Activated effector memory CD4-positive, alpha-beta T cell treated with Interleukin-2 at 50 U/mL for 16 hours (primary cell): ENCODE data around the gene CRB1.

ENCODE experiments used
- DNase-seq: peaks from one replicate; pipeline ENCODE4 v3.0.0-alpha.2; 2020

The CRB1 gene

DNA sequence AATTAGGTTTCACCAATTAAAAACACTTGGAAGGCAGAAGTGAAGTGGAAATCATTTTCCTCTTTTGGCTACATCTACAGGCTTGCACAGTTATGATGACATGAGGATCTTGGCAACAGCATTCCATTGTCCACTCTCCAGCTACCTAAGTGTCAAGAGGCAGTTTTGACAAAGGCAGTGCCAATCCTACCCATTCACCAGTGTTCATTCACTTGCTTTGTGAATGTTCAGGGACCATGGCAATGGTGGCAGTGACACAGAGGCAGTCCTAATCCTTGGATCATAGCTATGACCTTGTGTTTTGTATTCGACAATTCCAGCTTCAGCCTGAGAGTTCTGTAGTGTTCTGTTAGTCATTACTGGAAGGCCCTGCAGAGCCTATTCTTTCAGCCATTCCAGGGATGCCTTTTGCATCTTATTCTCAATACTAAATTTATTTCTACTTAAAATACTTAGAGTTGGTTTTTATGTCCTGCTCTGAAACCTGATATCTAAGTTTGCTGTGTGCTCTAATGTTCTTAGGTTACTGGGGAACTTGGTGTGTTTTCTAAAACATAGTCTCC is 36.7 kb downstream of the CRB1 start:
- no peak for DNase-seq

DNA sequence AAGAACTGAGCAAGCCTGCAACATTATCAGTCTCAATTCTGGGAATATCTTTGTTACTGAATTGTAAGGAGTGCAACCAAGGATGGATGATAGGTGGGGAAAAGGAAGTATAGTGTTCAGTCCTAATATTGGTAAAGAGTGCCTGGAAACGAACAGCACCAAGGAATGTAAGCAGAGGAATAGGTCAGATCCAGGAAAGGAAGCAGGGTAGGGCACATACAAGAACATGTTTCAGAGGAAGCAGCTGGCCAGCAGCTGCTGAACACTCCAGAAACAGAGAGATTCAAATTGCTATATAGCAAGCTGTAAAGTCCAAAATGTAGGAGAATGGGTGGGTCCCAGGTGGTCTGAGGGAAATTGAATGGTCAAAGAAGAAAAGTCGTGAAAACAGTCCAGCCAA is 37.9 kb downstream of the CRB1 start:
- no peak for DNase-seq

DNA sequence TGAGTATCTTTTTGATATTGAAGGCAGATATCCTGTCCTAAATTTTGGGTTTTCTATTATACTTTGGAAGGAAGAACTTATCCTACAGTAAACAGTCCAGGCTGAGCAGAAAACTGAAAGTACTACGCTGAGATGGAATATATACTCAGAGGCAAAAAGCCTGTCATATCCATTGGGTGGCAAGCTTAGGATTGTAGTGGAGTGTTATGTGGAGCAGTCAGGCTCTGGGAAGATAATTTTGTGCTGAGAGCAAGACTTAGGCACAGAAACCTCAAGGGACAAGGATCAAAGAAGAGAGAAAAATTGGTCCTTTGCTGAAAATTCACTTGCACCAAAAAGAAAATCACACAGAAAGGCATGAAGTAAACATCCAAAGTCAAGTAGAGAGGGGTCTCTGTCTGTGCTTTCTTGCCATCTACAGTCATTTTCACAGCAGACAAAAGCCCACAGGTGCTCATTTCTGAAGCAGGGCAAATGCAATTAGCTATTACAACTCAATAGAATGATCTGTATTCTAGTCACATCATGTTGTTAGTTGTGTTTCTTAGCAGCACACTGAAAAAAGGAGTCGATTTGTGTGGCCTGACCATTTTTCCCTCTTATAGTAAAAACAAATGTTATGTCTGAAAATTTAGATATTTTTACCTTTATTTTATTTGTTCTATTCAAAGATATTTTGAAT is 38.5 kb downstream of the CRB1 start:
- no peak for DNase-seq

DNA sequence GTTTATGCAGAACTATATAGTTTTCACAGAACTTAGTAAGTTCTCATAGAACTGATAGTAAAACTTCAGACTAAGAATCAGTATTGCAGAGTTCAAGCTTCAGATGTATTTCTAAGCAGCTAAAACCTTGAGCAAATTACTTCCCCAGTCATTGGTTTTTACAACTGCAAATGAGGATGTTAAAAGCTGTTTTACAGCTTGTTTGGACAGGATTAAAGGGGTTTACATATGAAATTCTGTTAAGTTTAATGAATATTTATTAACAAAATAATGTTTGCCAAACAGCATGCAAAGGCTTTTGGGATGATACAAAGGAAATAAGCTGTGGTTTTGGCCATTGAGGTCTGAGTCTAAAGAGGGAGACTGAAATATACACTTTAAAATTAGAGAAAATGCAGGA is 39.1 kb downstream of the CRB1 start:
- no peak for DNase-seq

DNA sequence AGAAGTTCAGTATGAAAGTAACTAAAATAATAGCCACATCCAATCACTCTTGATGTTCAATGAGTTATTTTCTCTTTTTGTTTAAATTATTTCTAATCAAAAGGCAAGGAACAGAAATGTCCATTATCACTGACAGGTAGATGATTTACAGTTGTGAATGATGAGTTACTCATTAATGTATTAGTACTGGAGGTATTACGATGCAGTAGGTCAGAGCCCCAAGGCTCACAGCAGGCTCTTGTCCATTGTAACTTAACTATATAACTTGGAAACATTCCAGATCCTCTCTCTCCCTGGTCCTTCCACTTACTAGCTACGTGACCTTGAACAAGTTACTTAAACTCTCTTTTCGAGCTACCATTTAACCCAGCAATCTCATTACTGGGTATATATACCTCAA is 39.5 kb downstream of the CRB1 start:
- no peak for DNase-seq

DNA sequence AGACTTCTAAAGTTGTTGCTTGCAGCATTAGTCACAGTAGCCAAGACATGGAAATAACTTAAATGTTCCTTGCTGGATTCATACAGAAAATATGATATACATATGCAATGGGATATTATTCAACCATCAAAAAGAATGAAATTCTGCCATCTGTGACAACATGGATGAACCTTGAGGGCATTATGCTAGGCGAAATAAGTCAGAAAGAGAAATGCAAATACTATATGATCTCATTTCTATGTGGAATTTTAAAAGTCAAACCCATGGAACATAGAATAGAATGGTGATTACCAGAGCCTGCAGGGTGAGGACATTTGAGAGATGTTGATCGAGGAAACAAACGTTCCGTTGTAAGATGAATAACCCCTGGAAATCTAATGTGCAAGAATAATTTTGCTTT is 43.0 kb downstream of the CRB1 start:
- no peak for DNase-seq

DNA sequence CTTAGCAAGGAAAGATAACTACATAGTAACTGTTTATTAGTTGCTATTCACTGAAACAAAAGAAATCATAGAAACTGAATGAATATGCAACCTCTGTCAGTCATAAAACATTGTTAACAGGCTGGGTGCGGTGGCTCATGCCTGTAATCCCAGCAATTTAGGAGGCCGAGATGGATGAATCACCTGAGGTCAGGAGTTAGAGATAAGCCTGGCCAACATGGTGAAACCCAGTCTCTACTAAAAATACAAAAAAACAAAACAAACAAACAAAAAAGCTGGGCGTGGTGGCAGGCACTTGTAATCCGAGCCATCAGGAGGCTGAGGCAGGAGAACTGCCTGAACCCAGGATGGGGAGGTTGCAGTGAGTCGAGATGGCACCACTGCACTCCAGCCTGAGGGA is 44.1 kb downstream of the CRB1 start:
- no peak for DNase-seq

DNA sequence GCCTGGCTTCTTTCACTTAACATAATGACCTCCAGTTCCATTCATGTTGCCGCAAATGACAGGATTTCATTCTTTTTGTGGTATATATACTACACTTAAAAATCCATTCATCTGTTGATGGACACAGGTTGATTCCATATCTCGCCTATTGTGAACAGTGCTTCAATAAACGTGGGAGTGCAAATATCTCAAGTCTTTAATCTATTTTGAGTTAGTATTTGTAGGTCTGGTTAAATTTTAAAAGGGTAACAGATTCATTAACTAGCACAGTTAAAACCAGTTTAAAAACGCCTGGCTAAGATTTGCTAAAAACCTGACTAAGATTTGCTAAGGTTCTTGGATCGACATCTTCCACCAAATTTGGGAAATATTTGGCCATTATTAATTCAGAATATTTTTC is 45.7 kb downstream of the CRB1 start:
- DNase-seq = no peak

DNA sequence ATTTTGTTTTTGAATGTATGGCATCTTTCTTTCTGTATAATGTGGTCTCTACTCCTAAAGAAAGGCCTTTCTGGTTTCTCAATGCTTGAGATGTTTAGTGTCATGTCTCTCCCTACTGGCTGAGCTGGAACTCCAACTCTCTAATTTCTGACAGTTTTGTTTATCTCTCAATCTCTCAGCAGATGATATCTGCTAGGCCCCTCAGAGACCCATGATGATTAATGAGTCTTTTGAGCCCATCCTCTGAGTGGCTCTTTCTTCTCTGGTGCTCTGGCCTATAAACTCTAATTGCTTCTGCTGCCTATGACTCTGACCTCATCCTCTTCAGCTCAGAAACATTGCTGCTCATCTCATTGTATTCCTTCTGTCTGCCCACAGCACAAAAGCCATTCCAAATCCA is 46.6 kb downstream of the CRB1 start:
- DNase-seq = no peak

DNA sequence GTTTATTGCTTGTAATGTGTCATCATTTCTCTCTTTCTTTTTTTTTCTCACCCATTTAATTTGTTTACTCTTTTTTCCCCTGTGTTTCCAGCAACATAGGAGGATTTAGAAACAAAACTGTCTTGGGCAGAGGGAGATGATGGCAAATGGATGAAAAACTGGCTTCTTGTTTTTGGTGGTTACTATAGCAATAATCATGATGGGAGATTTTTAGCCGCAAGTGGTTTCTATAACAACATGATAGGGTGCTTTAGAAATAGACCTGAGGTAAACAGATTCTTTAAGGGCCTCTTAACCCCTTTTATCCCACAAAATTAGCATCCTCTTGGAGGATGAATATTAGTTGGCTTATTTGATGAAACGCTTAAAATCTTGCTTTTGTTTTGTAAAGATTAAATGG is 51.6 kb downstream of the CRB1 start:
- no peak for DNase-seq

DNA sequence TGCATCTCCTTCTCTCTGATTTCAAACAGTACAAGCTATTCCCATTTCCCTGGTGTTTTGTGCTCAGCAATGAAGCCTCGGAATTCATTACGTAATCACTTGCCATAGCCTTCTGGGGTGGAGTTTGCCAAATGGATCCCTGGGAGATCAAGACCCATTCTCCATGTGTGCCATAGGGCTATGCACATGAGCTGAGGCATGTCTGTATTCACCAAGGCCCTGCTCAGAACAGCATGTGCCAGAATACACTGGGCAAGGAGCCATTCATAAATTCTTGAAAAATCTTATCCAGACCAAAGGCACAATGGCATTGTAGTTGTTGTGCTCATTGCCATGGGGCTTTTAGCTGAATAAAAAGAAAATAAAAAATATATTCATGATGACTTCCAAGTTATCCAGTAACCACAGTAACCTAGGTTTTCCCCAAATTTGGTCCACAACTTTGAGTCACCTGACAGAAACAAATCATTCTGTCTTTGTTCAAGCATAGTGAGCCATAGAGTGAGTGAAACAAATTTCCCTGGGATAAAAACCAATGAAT is 53.0 kb downstream of the CRB1 start:
- no peak for DNase-seq

DNA sequence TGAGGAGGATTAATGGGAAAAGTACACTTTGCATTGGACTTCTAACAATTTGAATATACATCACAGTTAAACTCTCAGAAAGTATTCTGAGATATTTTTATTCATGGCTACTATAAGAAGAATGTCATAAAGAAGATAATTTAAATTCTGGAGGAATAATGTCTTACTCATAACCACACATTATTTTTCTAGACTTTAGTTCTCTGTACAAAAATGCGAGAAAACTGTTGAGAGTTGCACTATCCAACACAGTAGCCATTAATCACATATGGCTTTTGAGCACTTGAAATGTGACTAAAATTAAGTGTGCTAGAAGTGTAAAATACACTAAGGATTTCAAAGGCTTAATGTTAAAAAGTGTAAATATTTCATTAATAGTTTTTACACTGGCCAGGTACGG is 53.8 kb downstream of the CRB1 start:
- DNase-seq = no peak

DNA sequence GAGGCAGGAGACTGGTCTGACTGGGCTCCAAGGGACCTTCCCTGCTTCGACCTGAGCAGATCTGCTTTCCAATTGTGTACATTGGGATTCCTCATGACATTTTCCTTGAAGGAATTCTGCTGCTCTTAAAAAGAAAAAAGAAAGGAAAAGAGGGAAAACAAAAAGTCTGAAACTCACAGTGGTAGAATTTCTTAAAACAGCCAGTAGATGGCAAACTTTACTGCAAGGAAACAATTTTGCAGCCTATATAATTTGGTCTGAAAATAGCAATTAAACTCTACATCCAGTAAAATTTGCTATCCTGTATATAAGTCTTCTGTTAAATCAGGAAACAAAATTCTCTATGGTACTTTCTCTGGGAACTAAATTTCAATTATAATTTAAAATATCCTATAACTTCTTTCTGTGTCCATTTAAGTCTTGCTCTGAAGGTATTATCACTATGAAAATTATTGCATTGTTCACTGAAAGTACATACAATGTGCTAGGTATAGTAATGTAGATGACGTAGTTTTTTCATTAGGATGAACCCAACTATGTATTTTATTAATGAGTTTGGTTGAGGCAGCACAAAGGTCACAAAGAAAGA is 59.8 kb downstream of the CRB1 start:
- DNase-seq = no peak

DNA sequence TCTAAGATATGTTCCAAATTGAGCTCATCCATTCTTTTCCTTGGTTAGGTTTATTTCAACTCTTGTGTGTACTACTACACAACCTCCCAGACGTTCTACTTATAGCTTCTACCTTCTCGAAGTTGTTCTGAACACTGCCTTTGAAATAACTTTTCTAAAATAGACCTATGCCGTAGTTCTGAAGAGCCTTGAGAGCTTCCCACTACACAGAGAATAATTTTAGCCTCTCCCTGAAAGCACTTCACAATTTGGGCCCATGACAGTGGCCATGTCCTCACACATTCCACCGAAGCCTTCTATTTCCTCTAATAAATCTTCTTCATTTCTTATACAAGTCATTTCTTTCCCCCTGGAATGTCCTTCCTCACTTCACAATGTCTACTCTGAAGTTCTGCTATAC is 62.2 kb downstream of the CRB1 start:
- no peak for DNase-seq

DNA sequence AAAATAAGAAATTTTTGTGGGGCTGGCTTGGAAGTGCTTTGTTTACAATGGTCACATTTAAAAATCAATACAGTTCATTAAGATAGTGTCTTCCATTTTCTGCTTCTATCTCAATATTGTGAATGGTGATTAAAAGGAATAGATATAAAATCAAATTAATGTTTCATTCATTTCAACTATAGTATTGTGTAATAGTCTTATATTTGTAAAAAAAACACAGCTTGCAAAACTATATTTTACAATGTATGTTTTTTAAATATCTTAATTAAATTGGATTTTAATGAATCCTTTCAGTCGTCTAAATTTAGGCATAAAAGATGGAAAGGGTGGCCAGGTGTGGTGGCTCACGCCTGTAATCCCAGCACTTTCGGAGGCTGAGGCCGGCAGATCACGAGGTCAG is 63.5 kb downstream of the CRB1 start:
- no peak for DNase-seq

DNA sequence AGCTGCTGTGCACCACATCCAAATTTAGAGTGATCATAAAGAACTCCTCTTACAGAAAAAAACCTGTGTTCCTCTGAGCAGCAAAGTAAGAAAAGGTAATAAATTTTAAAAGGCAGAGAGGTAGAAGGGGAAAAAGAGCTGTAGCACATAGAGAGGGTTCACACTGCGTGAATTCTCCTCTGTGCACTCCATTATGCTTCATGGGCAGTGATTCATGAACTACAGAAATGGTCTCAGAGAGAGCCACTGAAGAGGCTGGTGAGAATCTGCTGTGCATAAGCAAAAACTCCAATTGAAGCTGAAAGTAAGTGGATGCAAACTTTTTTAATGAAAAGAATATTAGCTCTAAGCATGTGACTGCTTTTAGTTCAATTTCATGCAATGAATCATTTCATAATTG is 65.0 kb downstream of the CRB1 start:
- DNase-seq = no peak

DNA sequence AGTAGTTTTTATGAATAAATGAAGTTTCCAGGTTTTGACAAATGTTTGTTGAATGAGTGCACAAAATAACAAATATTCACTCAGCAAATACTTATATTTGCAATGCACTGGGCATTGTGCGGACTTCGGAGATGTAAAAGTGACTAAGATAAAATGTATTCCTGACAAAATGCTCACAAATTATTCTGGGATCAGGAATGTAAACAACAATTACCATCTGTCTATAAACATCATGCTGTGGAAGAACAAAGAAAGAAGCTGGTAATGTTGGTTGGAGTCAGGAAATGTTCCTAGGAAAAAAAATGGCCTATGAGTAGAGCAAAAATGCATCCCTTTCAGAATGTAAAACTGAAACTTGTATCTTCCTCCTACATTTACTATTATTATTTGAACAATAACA is 68.5 kb downstream of the CRB1 start:
- no peak for DNase-seq

DNA sequence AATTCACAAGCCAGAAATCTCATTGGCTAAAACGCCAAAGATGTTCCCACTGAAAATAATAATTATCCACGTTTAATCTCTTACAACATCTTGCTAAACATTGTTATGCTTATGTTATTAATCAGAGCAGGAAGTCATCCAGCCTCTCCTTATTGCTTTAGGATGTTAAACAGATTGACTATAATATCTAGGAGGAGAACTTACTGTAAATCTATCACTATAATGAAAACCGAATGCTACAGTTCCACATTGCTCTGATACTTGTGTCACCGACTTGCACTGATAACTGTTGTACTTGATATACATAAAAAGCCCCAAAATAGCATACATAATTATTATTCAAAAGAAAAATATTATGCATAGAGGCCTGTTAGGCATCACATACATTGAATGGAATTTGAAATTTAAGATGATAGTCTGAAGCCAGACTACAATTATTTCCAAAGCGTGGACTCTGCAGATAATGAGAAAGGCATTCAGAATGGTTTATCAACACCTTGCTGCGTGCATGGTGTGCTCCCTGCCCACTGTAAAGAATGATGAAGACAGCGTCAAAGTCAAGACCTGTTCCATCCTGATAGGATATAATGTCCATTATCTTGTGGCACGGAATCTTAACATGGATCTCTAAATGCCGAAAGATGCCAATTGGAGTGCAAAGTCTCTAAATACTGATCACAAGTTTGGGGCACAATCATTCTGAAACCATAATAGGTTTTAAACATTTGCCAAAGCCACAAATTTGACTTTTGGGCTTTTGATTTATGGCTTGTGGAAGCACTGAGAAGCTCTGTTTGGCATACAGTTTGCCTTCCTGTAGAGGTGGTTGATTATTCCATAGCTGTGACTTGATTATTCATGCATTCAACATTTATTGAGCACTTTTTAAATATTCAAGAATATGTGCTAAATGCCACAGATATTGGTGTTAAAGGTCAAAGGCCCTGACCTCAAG is 71.3 kb downstream of the CRB1 start:
- DNase-seq = no peak

DNA sequence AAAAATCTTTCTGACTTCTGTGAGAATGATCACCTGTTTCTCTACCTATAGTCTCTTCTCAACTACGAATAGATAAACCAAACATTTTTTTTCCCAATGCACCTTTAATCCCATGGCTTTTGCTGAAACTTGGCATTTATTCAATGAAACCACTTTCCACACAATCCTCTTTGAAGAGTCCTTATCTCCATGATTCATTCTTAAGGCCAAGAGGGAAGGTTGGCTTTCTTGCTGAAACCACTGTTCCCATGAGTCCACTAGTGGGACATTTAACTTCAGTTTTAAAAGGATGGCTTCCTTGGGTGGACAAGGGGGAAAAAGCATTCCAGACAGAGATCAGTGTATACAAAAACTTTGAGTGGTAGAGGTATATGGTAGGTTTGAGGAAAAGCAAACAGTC is 73.6 kb downstream of the CRB1 start:
- DNase-seq = no peak

DNA sequence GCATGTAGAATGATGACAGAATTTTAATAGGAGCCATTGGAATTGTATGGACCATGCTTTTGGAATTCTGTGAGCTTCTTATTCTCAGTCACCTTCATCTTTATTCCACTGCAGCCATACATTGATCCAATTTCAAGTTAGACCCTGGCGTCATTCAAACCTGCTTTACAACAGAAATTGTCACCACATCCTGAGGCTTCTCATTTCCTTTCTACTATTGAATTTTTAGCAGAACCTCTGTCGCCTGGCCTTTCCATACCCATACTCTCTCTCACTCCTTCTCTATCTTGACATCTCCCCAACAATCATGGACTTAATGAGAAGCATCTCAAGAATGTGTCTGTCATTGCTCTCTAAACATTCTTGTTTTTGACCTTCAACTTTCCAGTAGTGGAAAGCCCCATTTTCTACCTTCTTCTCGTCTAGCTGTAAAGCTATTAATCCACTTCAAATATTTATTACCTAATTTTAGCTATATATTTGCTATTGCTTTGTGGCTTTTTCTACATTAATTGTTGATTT is 74.1 kb downstream of the CRB1 start:
- DNase-seq = no peak

DNA sequence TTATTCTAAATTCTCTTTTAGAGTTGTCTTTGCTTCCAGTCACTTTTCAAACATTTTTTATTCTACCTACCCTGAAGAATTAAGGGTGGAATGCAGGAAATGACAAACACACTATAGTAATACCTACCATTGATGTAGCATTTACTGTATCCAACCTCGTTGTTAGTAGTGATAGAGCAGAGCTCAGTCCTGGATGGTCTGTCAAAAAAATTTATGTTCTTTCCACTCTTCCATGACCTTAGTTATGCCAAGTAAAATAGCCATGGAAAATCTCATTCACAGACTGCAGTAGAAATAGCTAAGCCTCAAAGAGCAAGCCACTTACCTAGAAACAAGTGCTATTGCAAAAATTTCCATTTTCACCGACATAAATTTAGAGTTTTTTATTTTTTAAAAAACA is 74.6 kb downstream of the CRB1 start:
- DNase-seq = no peak

DNA sequence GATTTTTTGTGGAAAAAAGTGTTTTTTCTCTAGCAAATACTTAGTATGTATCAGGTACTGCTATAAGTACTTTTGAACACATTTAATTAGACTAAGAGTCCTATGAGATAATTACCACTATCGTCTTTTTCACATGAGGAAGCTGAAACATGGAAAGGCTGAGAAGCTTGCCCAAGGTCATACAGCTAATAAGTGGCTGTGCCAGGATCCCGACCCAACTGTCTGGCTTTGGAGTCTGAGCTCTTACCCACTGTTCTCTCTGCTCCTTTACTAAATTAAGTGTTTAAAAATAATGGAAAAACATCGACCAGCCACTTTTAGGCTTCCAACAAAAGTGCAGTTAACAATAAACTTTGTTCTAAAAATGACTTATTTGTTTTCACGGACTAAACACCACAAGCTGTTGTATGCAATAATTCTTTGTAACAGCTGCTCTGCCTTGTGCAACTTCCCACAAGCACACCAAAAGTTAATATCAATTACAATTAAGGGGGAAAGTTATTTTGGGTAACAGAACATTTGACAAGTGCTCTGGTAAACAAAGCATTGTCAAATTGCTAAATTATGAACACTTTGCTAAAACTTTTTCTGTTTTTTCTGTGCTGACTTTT is 75.7 kb downstream of the CRB1 start:
- no peak for DNase-seq
